NAMALWA (cell line): ENCODE data around the gene SQSTM1.
"Not testable (repeated sequence)": the region's sequence is repeated elsewhere in the genome, so short reads cannot be mapped to it uniquely, and the experiment has no call there.

Source experiments
- DNase-seq: peaks from one replicate; pipeline ENCODE4 v3.0.0-alpha.2; 2015; ENCODE audit warnings: low spot score

Gene SQSTM1

DNA sequence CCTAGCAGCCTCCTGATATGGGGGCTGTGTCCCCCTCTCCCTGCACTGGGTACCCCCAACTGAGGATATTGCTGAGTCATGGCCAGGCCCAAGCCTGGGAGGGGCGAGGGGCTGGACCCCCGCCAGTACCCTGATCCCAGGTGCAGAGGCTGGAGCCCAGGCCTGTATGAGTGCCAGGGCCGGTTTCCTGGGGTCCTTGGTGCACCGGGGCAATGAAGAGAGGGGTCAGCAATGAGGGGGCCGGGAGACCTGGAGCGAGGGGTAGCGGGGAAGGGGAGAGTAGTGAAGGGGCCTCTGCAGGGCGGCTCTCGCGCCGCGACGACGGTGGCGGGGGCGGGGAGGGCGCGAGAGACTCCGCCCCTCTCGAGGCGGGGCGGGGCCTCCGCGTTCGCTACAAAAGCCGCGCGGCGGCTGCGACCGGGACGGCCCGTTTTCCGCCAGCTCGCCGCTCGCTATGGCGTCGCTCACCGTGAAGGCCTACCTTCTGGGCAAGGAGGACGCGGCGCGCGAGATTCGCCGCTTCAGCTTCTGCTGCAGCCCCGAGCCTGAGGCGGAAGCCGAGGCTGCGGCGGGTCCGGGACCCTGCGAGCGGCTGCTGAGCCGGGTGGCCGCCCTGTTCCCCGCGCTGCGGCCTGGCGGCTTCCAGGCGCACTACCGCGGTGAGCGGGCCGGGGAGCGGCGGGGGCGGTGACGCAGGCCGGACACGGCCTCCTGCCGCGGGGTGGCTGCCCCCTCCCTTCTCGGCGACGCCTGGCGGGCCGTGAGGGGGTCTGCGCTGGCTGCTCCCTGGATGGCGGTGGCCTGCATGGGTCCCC, at the start of gene SQSTM1:
SQSTM1 (plus strand) TSS at position 423 of the 815 bp plus-strand sequence; CDS start at position 455, 32 bp downstream.
- peak; percentile 81 for DNase-seq

DNA sequence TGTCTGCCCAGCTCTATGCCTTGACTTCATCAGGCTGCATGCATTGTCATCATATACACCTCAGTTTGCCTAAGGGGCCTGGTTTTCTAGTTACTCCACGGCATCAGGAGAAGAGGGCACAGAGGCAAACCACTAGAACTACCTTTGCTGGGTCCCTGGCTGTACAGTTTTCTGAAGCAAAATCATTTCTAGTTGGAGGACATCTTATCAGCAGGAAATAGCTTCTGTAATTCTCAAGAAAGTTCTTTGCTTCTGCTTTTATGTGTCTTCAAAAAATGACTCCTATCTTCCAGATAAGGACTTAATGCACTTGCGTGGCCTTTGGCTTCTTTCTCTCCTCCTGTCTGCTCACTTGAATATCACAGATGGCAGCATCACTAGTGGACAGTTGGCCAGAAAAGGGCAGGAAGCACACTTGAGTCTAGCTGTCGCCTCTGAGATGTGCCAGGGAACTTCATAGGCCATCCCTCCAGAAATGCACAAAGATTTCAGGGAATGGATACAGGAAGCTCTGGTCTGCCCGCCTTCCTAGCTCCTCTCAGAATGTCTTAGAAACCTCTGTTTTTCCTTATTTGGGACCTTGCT, 49.3 kb upstream of the SQSTM1 start:
- no peak for DNase-seq

DNA sequence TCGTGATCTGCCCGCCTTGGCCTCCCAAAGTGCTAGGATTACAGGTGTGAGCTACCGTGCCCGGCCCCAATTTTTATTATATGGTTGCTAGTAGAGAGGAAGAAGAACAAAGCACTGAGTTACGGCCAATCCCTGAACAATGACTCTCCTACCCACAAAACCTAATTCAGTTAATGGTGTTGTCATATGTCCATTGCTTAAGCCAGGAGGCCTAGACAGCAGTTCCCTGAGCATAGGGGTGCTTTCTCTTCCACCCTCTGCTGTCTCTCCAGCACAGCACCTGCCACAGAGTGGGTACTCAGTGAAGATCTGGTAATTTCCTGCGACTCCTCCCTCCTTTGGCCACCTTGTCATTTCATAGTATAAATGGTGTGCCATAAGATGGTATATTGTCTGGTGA, 48.4 kb upstream of the SQSTM1 start:
- no peak for DNase-seq

DNA sequence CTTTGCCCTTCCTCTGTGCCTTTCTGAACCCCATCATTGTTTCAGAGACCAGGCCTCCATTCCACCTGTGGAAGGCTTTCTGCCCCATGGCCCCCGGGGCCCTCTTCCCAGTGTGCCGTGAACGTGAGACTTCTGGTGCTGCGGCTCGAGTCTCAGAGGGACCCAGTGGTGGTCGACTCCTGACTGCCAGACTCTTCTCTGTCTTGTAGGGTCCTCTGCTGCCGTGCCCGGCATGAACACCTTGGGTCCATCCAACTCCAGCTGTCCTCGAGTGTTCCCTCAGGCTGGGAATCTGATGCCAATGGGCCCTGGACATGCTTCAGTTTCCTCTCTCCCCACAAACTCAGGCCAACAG, 47.0 kb upstream of the SQSTM1 start:
- no peak for DNase-seq

DNA sequence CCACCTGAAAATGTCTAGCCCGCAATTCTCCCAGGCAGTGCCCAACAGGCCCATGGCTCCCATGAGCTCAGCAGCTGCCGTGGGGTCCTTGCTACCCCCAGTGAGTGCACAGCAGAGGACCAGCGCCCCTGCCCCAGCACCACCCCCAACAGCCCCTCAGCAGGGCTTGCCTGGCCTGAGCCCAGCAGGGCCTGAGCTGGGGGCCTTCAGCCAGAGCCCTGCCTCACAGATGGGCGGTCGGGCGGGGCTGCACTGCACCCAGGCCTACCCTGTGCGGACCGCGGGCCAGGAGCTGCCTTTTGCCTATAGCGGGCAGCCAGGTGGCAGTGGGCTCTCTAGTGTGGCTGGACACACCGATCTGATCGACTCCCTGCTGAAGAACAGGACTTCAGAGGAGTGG, 46.3 kb upstream of the SQSTM1 start:
- no peak for DNase-seq

DNA sequence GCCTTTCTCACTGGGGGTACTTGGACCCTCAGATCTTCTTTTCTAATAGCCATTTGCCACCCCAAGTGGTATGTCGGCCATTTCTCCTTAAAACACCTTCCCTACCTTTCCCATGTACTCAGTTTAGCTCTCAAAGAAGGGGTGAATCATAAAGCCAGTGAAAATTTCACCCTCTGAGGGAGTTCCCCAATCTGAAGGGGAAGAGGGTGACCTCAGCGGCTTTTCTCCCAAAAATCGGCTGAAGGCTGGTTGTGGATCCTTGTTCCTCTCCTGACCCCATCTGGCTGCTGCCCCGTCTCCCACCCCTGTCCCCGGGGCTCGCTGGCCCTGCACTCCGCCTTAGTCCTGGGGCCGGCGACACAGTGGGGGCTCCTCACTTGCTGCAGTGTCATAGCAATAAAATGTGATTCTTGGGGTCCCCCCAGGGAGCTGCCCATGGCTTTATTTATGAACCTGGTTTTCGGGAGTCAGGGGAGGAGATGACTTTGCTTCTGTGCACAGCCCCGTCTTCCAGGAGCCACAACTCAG, 44.2 kb upstream of the SQSTM1 start:
- DNase-seq: no peak

DNA sequence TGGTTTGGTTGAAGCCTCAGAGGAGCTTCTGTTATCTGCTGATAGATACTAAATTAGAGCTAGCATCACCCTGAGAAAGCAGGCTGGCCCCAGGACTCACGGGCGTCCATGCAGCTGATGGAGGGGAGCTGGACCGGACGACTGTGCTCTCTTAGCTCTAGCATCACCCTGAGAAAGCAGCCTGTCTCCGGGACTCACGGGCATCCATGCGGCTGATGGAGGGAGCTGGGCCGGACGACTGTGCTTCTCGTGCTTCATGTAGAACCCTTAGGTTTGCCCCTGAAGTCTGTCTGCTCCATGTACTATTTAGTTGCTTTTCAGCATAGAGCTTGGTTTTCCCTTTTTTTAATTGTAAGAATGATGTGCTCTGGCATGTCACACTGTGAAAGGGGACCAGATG, 43.2 kb upstream of the SQSTM1 start:
- no peak for DNase-seq

DNA sequence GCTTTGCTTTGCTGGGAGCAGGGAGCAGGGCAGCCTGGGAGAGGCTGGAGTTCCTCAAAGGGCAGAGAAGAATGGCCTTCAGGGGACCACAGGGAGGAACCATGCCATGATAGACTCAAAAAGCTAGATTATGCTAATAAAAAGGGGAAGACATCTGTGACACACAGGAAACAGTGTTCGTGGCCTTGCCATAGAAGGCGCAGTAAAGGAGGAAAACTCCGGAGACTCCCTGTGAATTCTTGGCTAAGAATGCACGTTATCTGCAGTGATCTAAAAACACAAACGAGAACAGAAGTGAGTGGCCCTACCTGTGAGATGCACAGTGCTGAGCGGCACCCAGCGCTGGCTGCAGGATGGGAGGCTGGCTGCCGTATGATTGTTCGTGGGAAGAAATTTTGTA, 42.8 kb upstream of the SQSTM1 start:
- DNase-seq: no peak

DNA sequence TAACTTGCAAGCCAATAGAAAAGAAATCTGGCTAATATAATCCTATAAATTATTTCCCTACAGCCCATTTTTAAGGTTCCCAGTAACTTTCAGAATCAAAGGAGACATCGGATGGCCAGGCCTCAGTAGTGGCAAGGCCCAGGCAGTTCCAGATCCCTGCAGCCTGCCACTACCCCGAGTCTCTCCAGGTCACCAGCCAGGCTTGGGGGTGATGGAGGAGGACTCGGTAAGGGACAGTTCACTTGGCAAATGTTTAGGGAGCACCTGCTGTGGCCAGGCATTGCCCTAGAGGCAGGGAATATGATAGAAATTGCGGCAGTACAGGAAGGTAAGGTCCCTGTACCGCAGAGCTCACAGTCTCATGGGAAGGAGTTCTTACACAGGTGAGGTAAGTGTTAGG, 42.1 kb upstream of the SQSTM1 start:
- no peak for DNase-seq

DNA sequence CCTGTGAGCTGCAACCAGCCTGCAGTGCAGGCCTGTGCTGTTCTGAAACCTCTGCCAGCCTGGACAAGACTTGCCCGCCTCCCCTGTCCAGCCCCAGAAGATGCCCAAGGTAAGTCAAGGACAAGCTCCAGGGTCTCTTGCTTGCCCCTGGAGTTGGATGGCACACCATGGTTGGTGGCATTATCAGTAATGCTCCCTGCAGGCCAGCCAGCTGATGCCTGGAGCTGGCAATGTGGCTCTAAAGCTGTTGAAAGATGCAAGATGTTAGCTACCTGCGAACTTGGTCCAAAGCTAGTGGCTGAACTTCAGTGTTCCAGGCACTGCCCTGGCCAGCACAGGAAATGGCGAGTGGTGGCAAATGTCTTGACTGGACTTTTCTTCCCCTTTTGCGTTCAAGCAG, 40.9 kb upstream of the SQSTM1 start:
- no peak for DNase-seq

DNA sequence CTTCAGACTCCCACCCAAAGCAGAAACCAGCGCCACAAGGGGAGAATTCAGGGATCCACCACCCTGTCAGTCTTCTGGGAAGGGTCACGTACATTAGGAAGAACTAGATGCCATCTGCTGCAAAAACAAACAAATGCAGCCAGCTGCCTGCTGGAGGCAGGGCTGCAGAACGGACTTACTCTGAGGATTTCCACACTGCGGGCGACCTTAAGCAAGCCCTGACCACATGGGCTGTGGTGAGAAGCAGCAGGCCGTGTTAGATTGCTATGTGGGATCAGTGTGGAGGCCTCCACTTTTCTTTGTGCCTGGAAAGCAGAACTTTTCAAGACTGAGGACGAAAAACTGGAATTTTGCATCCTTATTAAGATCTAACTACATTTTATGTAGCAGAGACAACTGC, 40.3 kb upstream of the SQSTM1 start:
- no peak for DNase-seq

DNA sequence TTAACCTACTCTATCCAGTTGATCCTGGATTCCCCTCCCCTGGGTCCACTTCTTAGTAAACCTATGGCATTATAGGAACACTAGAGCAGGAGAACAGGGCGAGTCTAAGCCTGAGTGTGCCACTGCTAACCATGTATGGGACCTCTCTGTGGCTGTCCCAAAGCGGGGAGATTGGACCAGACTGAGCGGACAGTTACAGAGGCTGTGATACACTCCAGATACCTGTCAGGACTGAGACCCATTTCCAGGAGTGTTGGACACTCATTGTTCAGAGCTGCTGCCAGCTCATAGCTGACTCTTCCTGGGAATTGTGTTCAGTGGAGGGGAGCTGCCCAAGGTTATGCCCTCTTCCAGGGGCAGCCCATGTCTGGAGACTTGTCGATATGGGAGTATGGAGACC, 38.9 kb upstream of the SQSTM1 start:
- no peak for DNase-seq

DNA sequence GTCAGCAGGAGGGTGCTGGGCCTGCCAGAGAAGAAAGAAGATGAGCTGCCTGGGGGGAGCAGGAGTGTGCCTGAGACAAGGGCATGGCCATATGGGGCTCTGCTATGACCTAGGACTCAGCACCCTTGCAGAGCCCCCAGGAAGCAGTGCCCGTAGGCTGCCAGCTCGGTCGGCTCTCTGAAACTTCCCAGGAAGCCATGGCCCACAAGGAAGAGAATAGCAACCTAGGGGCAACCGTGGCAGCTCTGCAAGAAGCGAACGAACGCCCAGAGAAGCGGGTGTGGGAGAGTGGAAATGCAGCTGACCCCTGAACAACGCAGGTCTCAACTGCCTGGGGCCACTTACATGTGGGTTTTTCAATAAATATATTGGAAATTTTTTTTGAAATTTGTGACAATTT, 37.6 kb upstream of the SQSTM1 start:
- DNase-seq: no peak

DNA sequence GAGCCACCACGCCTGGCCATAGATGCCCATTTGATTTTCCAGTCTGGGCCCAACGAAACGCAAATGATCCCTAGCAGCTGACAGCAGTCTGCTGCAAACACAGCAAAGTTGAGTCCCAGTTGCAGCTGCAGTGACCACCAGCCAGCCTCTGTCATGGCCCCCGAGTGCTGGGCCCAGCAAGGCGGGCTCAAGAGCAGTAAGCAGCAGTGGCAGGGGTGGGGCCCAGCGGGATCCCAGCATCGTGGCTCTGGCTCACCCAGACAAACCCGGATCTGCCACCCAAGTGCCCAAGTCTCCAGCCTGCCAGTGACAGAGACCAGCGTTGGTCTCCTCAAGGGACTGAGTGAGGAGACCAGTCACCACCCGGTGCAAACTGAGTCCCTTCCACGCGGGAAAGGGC, 33.8 kb upstream of the SQSTM1 start:
- DNase-seq: no peak

DNA sequence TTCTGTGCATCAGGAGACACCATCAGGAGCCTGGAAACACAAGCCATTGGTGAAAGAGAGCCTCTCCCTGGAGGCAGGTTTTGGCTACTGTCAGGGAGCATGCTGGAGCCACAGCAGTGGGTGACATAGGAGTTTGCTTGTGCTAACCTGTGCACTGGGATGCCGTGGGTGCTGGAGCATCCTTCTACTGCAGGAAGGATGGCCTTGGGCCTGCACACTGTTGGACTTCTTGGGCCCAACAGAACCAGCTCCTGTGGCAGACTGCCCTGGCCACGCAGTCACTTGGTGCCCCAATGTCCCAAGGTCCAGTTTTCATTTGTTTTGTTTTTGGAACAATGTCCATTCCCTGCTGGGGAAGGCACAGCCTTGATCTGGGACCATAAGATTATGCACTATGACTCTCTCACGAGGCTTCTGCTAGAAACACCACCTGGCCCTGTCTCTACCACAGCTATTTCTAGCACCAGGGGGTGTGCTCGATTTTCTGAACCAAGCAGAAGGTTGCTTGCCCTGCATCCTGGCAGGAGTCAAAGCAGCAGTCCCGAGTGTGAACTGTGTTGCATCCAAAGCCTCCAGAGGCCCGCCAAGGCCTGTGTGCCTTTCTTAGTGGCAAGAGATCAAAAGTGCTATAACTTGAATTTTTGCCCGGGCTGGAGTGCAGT, 32.4 kb upstream of the SQSTM1 start:
- DNase-seq: no peak

DNA sequence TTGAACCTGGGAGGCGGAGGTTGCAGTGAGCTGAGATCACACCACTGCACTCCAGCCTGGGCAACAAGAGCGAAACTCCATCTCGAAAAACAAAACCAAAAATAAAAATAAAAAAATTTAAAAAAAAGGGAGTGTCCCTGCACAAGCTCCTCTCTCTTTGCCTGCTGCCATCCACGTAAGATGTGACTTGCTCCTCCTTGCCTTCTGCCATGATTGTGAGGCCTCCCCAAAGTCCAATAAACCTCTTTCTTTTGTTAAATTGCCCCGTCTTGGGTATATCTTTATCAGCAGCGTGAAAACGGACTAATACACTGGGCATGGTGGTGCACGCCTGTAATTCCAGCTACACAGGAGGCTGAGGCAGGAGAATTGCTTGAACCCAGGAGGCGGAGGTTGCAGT, 31.4 kb upstream of the SQSTM1 start:
- DNase-seq: not testable (repeated sequence)

DNA sequence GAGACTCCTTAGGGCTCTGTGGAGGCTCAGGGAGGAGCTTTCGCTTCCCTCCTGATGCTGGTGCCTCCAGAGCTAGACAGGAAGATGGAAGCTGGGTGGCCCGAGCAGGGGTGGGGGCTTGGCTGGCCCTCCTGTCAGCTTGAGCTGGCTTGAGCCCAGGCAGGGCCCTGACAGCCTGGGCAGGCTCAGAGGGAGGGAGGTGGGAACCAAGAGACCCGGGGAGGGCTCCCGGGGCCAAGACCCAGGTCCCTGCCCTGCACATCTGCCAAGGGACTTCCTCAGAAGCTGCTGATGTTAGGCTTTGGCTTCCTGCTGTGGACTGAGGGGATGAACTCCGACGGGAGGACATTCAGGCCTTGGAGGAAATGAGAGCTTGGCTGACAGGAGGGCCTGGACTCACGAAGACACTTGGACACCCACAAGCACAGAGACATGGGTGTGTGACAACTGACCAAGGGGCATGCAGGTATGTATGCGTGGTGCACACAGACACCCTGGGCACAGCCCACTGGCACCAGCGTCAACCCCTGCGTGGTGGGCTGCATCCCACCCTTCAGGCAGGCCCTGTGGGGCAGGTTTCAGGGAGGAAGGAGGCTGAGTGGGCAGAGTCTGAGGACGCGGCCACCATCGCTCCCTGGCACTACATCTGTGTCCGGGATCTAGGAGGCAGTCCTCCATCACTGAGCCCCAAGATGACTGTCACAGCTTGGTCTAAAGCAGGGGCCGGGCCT, 28.7 kb upstream of the SQSTM1 start:
- DNase-seq: no peak

DNA sequence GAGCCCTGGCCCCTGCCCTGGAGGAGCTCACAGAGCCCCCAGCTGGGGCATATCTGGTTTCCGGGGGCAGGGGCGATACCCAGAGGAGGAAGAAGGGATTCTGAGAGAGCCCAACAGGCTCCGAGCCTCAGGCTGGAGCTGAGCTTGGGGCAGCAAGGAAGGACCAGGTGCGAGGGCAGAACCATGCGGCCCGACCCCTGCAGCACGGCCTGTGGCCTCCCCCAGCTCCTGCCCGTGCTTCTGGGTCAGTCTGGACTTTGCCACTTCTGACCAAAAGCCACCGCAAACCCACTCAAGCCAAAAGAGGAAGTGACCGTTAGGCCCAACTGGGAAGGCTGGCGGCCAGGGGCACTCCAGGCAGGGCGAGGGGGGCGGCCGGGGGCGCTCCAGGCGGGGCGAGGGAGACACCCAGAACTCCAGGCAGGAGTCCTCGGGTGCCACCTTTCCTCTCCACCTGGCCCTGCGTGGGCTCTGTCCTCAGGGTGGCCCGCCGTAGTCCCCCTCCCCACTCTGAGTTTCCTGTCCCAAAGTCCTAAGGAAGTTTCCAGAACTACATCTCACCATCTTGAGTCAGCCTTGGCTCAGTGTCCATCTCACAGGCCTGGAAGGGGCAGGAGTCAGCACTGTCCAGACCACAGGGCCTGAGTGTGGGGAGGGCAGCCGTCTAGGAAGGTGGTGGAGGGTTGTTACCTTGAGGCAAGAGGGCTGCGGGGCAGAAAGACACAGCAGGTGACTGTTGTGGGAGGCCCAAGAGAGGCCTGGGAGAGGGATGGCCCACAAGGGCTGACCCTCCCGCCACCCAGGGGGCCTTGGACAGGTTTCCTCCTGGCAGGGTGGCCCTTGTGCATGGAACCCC, 27.9 kb upstream of the SQSTM1 start:
- DNase-seq: no peak

DNA sequence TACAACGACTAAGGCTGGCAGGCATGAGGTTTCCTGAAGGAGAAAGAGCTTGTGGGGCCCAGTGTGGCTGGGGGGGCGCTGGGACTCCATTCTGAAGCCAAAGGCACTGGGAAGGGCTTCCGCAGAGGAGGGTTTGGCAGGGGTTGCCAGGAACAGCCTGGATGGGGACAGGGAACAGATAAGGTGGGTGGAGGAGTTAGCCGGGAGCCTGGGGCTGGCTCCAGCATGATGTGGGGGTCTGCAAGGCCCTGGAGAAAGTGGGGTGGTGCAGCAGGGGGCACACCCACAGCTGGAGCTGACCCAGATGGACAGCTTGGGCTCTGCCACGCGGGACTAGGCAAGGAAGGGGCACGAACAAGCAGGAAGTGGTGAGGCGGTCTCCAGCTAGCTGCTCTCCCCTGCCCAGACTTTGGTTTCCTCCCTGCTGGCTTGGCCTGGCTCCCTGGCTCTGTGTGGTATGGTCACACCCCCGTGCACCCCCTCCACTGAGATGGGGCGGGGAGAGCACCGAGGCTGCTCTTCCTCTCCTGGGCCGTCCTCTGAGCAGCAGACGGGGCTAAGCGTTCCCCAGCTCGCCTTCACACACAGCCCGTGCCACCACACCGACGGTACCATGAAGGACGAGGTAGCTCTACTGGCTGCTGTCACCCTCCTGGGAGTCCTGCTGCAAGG, 27.1 kb upstream of the SQSTM1 start, which contains the start of gene LTC4S:
LTC4S (plus strand) TSS at position 519 of the 672 bp plus-strand sequence; CDS start at position 614, 95 bp downstream.
- no peak for DNase-seq

DNA sequence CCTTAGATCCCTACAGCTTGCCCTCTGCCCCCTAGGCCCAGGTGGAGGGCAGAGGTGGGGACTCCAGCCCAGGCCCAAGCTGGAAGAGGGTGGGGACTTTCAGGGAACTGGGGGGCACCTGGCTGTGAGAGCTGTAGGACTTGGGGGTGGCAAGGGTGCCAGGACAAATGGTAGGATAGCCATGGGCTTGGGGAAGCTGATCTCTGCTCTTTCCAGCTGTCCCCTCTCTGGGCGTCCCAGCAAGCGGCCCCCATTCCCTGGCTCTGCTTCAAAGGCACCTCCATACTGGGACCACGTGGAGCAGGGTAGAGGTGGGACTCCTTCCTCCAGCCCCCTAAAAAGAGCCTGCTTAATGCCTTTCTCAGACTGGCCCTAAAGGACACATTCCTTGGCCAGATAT, 26.5 kb upstream of the SQSTM1 start:
- DNase-seq: no peak

DNA sequence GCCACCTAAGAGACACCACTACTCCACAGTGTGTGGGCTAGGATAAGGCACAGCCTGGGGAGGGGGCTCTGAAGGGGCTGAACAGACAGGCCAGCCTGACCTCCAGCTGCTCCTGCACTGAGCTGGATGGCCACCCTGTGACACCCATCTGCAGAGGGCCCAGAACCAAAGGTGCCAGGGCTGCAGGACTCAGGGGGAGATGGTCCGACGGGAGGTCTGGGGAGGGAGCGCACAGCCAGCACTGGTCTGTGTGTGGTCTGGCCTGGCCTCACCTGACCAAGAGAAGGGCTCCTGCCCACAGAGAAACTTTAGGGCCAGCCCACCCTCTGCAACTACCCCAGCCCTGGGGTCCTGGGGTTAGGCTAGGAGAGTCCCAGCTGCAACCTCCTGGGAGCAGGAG, 26.1 kb upstream of the SQSTM1 start:
- DNase-seq: no peak
